ENCODE results near the gene SNX24.

Gene SNX24

DNA sequence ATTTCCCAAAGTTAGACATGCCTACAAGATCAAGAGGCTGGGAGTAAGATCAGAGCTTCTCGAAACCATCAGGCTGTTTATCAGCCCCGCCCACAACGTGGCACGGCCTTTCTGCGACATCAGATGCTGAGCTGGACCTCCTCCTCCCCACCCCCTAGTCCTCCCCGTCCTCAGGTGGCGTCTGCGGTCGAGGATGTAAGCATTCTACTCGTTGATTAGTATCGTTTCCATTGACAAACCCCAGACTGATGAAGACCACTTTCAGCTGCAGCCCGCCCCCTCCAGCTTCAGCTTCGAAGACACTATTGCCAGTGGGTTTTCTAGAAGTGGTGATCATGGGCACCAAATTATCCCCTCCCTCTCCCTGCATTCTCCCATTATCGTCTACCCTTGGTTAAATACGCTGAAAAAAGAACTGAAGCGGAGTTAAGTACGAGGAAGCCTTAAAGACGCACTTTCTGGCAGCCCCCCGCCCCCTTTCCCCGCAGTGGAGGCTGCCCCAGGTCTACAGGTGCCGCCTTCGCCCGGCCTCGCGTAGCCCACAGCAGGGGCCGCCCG lies 190.0 kb downstream of the SNX24 start:
- no peak for DNase-seq

DNA sequence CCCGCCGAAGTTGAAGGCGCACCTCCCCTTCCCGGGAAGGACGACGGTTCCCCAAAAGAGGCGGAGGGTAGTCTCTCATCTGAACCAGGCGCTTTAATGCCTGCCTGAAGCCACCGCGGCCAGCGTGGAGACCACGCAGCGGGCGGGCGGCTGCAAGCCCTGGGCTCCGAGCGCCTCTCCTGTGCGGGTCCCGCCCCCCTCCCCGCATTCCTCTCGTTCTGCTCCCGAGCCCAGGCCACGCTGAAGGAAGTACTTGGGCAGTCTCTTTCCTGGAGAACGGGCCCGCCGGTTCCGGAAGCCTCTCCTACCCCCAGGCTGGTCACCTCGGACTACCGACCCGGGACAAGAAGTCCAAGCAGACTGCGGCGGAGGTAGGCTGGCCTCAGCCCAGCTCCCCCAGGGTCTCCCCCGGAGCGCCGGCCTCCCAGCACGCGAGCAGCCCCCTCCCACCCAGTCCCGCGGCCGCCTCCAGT lies 190.5 kb downstream of the SNX24 start:
- no peak for DNase-seq

- no peak for DNase-seq
Measured at GRCh38 chr5:123036391-123037103, 191.1 kb downstream of the SNX24 start, which contains the start of gene PPIC. Gene PPIC (minus strand): TSS chr5:123036725. CDS start chr5:123036625, 100 bp downstream.

GRCh38 chr5:123037104-123037418 lies 191.6 kb downstream of the SNX24 start:
- no peak for DNase-seq

DNA sequence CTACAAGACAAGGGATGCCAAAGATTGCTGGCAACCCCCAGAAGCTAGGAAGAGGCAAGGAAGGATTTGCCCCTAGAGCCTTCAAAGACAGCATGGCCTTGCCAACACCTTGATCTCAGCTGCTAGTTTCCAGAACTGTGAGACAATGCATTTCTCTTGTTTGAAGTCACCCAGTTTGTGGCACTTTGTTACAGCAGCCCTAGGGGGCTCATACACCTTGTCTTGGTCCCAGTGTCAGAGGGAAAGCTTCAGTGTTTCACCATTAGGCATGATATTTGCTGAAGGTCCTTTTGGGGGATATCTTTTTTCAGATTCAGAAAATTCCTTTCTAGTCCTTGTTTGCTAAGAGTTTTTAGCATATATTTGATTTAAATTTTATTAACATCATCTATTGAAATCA lies 194.3 kb downstream of the SNX24 start:
- DNase-seq = no peak

DNA sequence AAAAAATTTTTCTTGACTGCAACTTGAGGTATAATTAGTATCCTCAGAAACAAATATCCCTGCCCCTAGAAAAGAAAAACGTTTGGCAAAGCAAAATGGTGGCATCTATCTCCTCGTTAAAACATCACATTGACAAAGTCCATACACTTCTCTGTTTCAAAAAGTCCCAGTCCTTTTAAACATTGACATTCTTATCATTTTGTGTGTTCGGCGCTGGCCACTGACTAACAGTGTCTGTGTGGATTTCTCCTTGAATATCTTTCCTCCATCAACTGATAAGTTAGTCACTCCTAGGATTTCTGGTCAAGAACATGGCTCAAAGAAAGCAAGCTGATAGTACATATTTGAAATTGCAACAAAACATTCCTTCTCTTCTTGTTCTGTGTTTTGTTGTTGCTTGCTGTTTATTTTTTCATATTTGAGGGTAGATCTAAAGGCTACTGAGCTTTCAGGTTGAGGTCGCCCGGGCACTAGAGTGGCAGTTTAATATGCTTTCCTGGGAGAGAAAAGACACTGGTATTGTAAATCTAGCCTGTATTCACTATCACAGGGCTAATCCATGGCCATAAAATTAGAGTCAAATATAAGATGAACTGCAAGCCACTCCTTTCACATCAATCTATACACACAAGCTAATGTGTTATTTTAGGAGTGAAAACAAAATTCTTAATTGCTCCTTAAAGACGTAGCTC lies 199.7 kb downstream of the SNX24 start:
- no peak for DNase-seq

DNA sequence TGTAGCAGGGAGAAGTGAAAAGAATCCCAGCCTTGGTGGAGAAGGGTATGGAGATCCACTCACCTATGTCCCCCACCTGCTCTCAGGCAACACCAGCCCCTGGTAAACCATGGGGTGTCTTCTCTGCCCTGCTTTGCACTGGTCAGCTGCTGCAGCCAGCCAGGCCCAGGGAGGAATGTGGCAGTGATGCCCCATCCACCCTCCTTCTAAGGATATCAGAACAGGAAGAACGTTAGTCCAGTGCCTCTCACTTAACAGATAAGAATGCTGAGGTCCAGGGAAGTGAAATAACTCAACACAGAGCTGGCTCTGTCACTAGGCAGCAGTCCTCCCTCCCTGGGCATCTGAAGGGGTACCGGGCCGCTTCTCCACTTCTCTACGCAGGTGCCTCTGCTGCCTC lies 200.8 kb downstream of the SNX24 start:
- no peak for DNase-seq

GRCh38 chr5:123047706-123048105 lies 202.3 kb downstream of the SNX24 start:
- DNase-seq = no peak

GRCh38 chr5:123051206-123051605 lies 205.8 kb downstream of the SNX24 start:
- no peak for DNase-seq

All from CD4-positive, alpha-beta T cell treated with Interleukin-21 for 1 hour (primary cell).